NCI-H1105 (cell line): ENCODE data around the gene RBP2.

Experiments
- DNase-seq: peaks from one replicate; lab custom pipeline; 2025; lab: John Stamatoyannopoulos, UW

The RBP2 gene

GRCh38 chr3:139476348-139476747 is at the start of gene RBP2:
RBP2 (minus strand) TSS chr3:139476516; CDS start chr3:139476459, 57 bp downstream.
- no peak for DNase-seq

GRCh38 chr3:139524841-139525636 is 48.7 kb upstream of the RBP2 start:
- DNase-seq = no peak

GRCh38 chr3:139523718-139524117 is 47.4 kb upstream of the RBP2 start:
- DNase-seq = no peak

- no peak for DNase-seq
Measured at GRCh38 chr3:139523166-139523565, 46.9 kb upstream of the RBP2 start.

GRCh38 chr3:139522421-139522820 is 46.1 kb upstream of the RBP2 start:
- no peak for DNase-seq

- no peak for DNase-seq
Measured at GRCh38 chr3:139521816-139522215, 45.5 kb upstream of the RBP2 start.

GRCh38 chr3:139521144-139521543 is 44.8 kb upstream of the RBP2 start:
- no peak for DNase-seq

- DNase-seq = no peak
Measured at GRCh38 chr3:139519998-139520737, 43.9 kb upstream of the RBP2 start.

GRCh38 chr3:139518926-139519842 is 42.9 kb upstream of the RBP2 start:
- no peak for DNase-seq

GRCh38 chr3:139518306-139518705 is 42.0 kb upstream of the RBP2 start:
- no peak for DNase-seq

GRCh38 chr3:139517321-139518065 is 41.2 kb upstream of the RBP2 start:
- no peak for DNase-seq

GRCh38 chr3:139514741-139515140 is 38.4 kb upstream of the RBP2 start:
- no peak for DNase-seq

GRCh38 chr3:139509631-139510030 is 33.3 kb upstream of the RBP2 start:
- no peak for DNase-seq

GRCh38 chr3:139506766-139507165 is 30.4 kb upstream of the RBP2 start:
- no peak for DNase-seq

GRCh38 chr3:139505829-139506386 is 29.6 kb upstream of the RBP2 start:
- DNase-seq = no peak

GRCh38 chr3:139499536-139499935 is 23.2 kb upstream of the RBP2 start:
- DNase-seq = no peak

GRCh38 chr3:139493826-139494385 is 17.6 kb upstream of the RBP2 start:
- no peak for DNase-seq

GRCh38 chr3:139491966-139492365 is 15.7 kb upstream of the RBP2 start:
- no peak for DNase-seq

GRCh38 chr3:139491027-139491700 is 14.8 kb upstream of the RBP2 start:
- DNase-seq = peak; percentile 5

- DNase-seq = no peak
Measured at GRCh38 chr3:139482206-139482605, 5.9 kb upstream of the RBP2 start.
